NK-92 treated with Interleukin-12 subunit alpha and Interleukin-12 subunit beta, amount 100 ng/mL, for 24 hours (cell line): ENCODE results near the gene ERCC6L.

ENCODE experiments used
- DNase-seq: peaks from one replicate; lab custom pipeline; 2025; lab: John Stamatoyannopoulos, UW

ERCC6L gene

DNA sequence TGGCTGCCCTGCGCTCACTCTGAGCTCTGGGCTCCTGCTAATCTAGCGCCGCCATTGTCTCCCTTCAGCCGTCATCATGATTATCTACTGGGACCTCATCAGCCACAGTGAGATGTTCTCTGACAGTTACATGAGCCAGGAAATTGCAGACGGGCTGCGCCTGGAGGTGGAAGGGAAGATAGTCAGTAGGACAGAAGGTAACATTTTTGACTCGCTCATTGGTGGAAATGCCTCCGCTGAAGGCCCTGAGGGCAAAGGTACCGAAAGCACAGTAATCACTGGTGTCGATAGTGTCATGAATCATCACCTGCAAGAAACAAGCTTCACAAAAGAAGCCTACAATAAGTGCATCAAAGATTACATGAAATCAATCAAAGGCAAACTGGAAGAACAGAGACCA, 79.1 kb downstream of the ERCC6L start:
- no peak for DNase-seq

DNA sequence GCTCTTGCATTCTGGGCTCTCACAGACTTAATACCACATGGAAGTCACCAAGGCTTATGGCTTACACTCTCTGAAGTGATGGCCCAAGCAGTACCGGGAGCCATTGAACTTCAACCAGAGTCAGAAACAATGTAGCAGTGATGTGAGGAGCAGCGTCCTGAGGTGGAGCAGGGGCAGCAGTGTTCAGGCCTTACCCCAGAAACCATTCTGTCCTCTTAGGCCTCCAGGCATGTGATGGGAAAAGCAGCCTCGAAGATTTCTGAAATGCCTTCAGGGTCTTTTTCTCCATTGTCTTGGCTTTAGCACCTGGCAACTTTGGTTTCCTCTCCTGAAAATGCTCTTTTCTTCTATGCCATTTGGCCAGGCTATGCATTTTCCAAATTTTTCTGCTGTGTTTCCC, 80.1 kb downstream of the ERCC6L start:
- DNase-seq = no peak
